GM18508 (cell line): ENCODE results near the gene WNK2.
"Not testable (repeated sequence)": the region's sequence is repeated elsewhere in the genome, so short reads cannot be mapped to it uniquely, and the experiment has no call there.

Experiments
- ATAC-seq: cut with Tn5 transposase; IDR thresholded peaks from one replicate; pipeline ENCODE4 v1.9.1; 2021; ENCODE audit warnings: moderate number of reproducible peaks; ENCODE audit not compliant: insufficient read depth, unreplicated experiment

The WNK2 gene

GRCh38 chr9:93320591-93321219 lies 136.8 kb downstream of the WNK2 start:
- ATAC-seq = no peak

GRCh38 chr9:93321220-93321610 lies 137.3 kb downstream of the WNK2 start:
- no peak for ATAC-seq

GRCh38 chr9:93323446-93323954 lies 139.6 kb downstream of the WNK2 start:
- not testable (repeated sequence) for ATAC-seq

GRCh38 chr9:93324191-93324834 lies 140.4 kb downstream of the WNK2 start:
- ATAC-seq = no peak

GRCh38 chr9:93325307-93326035 lies 141.5 kb downstream of the WNK2 start:
- ATAC-seq = no peak

- ATAC-seq = no peak
Observed at GRCh38 chr9:93326056-93326455, 142.1 kb downstream of the WNK2 start.

GRCh38 chr9:93326654-93327053 lies 142.7 kb downstream of the WNK2 start:
- ATAC-seq = no peak

- no peak for ATAC-seq
Observed at GRCh38 chr9:93329629-93330280, 145.8 kb downstream of the WNK2 start.

GRCh38 chr9:93332317-93332716 lies 148.4 kb downstream of the WNK2 start:
- ATAC-seq = no peak

GRCh38 chr9:93336720-93337119 lies 152.8 kb downstream of the WNK2 start:
- no peak for ATAC-seq

- not testable (repeated sequence) for ATAC-seq
Observed at GRCh38 chr9:93338196-93338595, 154.3 kb downstream of the WNK2 start.

- no peak for ATAC-seq
Observed at GRCh38 chr9:93340091-93340490, 156.2 kb downstream of the WNK2 start.

GRCh38 chr9:93341820-93342219 lies 157.9 kb downstream of the WNK2 start:
- not testable (repeated sequence) for ATAC-seq

GRCh38 chr9:93342428-93342827 lies 158.5 kb downstream of the WNK2 start:
- ATAC-seq = not testable (repeated sequence)

- ATAC-seq = no peak
Observed at GRCh38 chr9:93343663-93344062, 159.7 kb downstream of the WNK2 start.

- no peak for ATAC-seq
Observed at GRCh38 chr9:93345643-93346230, 161.8 kb downstream of the WNK2 start.

- ATAC-seq = no peak
Observed at GRCh38 chr9:93346231-93347112, 162.5 kb downstream of the WNK2 start.

- ATAC-seq = not testable (repeated sequence)
Observed at GRCh38 chr9:93347371-93347975, 163.5 kb downstream of the WNK2 start.
